Keratinocyte (primary cell): ENCODE data around the gene LMO7.

Source experiments
- EZH2 ChIP-seq: IDR thresholded peaks from one replicate; pipeline ENCODE4 v1.6.1; 2012; ENCODE audit warnings: inconsistent platforms, mild to moderate bottlenecking, low read length, moderate library complexity
- TF ChIP-seq, protein P1 (sequence below), 3 experiments: IDR thresholded peaks in 1 of 3; conservative IDR thresholded peaks in 1 of 3; optimal IDR thresholded peaks in 1 of 3; 2 replicates in 2 of 3; 3 replicates in 1 of 3; pipeline versions ENCODE3 to v1.5.1; 2011; ENCODE audit warnings: low read length in 3 of 3, mild to moderate bottlenecking in 3 of 3, moderate library complexity in 2 of 3, control low read depth in 1 of 3, inconsistent platforms in 1 of 3; ENCODE audit not compliant: insufficient read depth in 2 of 3; ENCODE audit errors: extremely low read depth in 1 of 3

GRCh38 chr13:75787249-75787928 lies 151.3 kb downstream of the LMO7 start:
- TF ChIP-seq, protein P1, sequence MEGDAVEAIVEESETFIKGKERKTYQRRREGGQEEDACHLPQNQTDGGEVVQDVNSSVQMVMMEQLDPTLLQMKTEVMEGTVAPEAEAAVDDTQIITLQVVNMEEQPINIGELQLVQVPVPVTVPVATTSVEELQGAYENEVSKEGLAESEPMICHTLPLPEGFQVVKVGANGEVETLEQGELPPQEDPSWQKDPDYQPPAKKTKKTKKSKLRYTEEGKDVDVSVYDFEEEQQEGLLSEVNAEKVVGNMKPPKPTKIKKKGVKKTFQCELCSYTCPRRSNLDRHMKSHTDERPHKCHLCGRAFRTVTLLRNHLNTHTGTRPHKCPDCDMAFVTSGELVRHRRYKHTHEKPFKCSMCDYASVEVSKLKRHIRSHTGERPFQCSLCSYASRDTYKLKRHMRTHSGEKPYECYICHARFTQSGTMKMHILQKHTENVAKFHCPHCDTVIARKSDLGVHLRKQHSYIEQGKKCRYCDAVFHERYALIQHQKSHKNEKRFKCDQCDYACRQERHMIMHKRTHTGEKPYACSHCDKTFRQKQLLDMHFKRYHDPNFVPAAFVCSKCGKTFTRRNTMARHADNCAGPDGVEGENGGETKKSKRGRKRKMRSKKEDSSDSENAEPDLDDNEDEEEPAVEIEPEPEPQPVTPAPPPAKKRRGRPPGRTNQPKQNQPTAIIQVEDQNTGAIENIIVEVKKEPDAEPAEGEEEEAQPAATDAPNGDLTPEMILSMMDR (optimal IDR thresholded peaks at IDR 0.05 in 1 of 3, IDR thresholded peaks at IDR 0.05 in 1 of 3, conservative IDR thresholded peaks at IDR 0.05 in 1 of 3; ENCODE audit: extremely low read depth in 1 of 3, insufficient read depth in 2 of 3, low read length in 3 of 3), result no peak
- TF ChIP-seq EZH2, result no peak
